Esophagus muscularis mucosa (tissue), 4 donors: Measurements from ENCODE around the gene PACSIN2. TPM values are rescaled to one million over a fixed set of nuclear protein-coding genes. Genes with fewer than 3 reads are reported as not detected.

Experiments
- DNase-seq: peaks from one replicate; pipeline ENCODE4 v3.0.0-alpha.2; 2017; ENCODE audit errors: extremely low spot score
- H3K27ac ChIP-seq, 4 donors: fragments of 200-600 bp; sonication (generic); replicated peaks in 1 of 4; 1 replicate in 3 of 4; 2 replicates in 1 of 4; pipeline ENCODE4 v1.5.1; 2016 to 2019; ENCODE audit warnings: mild to moderate bottlenecking in 1 of 4
- H3K27me3 ChIP-seq, 4 donors: fragments of 200-600 bp; sonication (generic); one replicate each; pipeline versions ENCODE4 v1.5.1 to v1.6.0; 2016 to 2019
- H3K36me3 ChIP-seq, 4 donors: fragments of 200-600 bp; sonication (generic); one replicate each; pipeline ENCODE4 v1.5.1; 2016 to 2019
- H3K4me1 ChIP-seq, 4 donors: fragments of 200-600 bp; sonication (generic); one replicate each; pipeline ENCODE4 v1.5.1; 2016 to 2019
- H3K4me3 ChIP-seq, 4 donors: fragments of 200-600 bp; sonication (generic); 1 replicate in 2 of 4; 2 replicates in 2 of 4; pipeline ENCODE4 v1.5.1; 2016 to 2019; ENCODE audit warnings: mild to moderate bottlenecking in 4 of 4, moderate library complexity in 1 of 4
- H3K9me3 ChIP-seq, 4 donors: fragments of 200-600 bp; sonication (generic); 1 replicate in 3 of 4; 2 replicates in 1 of 4; pipeline ENCODE4 v1.5.1; 2016 to 2019
- CTCF ChIP-seq, 3 experiments: fragments of 200-600 bp in 2 of 3; fragments of 450-650 bp in 1 of 3; sonication (generic) in 2 of 3; IDR thresholded peaks; one replicate each; pipeline ENCODE4 v1.5.1; 2017 to 2019; ENCODE audit warnings: antibody characterized with exemption in 3 of 3, mild to moderate bottlenecking in 2 of 3, moderate library complexity in 1 of 3
- EP300 ChIP-seq: sonication (generic); formaldehyde crosslinking; IDR thresholded peaks from one replicate; pipeline ENCODE4 v1.6.1; 2017; ENCODE audit warnings: antibody characterized with exemption
- POLR2A ChIP-seq: fragments of 450-650 bp; IDR thresholded peaks from one replicate; pipeline ENCODE4 v1.6.1; 2017; ENCODE audit warnings: antibody characterized with exemption, moderate library complexity, mild to moderate bottlenecking, low read depth
- POLR2AphosphoS5 ChIP-seq, 2 donors: sonication (generic); formaldehyde crosslinking; IDR thresholded peaks; one replicate each; pipeline ENCODE4 v1.6.1; 2017; ENCODE audit warnings: antibody characterized with exemption in 2 of 2
- WGBS: methylation state at CpG from one replicate; pipeline ENCODE4 v1.1.5; 2018; 5-methylcytosine and 5-hydroxymethylcytosine counted together
- intact Hi-C: fragments of 100-400 bp; cut with DNase I; formaldehyde crosslinking; loops from one replicate; pipeline ENCODE4 v1.15.1; 2023
- total RNA-seq, 4 donors: library from RNA; depleted of rRNA; stranded (reverse); fragments of >200 nt; gene quantifications; one replicate each; pipeline versions ENCODE4 v1.1.0 to v1.2.1, GENCODE V29; 2016

Gene PACSIN2
- total RNA-seq, 4 donors from 2014 or later = 91.1 to 147 (median 116) TPM

- Histone ChIP-seq H3K4me3 (no peak overlapping the region), H3K36me3 (peaks cover 7 to 22% (median 17%) of the 10 kb centered on the region in 4 donors), H3K27ac (no peak overlapping the region), H3K9me3 (no peaks in the 10 kb centered on the region), H3K4me1 (peaks cover 12 to 26% (median 23%) of the 10 kb centered on the region in 4 donors), H3K27me3 (no peaks in the 10 kb centered on the region)
- no peak for DNase-seq
- WGBS = 92% methylated on average over 6 of the region's 7 CpGs
- no peak for TF ChIP-seq EP300
- no peak for TF ChIP-seq CTCF (IDR thresholded peaks at IDR 0.05)
- intact Hi-C loops = loop anchor here (5.0 kb wide), 1 partner anchor 166 kb away; no protein-coding TSS in a partner anchor
Observed at GRCh38 chr22:42866100-42866499, 148.8 kb downstream of the PACSIN2 start.

- TF ChIP-seq POLR2A (no peak), POLR2AphosphoS5 (IDR thresholded peaks at IDR 0.05) (no peak), EP300 (no peak), CTCF (IDR thresholded peaks at IDR 0.05) (no peak)
- WGBS = 90% methylated on average over 8 of the region's 8 CpGs
- no peak overlapping the region for H3K4me3 ChIP-seq
- no peak for DNase-seq
- no peaks in the 10 kb centered on the region for H3K9me3 ChIP-seq
- peaks cover 1 to 16% (median 11%) of the 10 kb centered on the region in 4 donors for H3K36me3 ChIP-seq
- no peaks in the 10 kb centered on the region for H3K27me3 ChIP-seq
- intact Hi-C loops = loop anchor here (5.0 kb wide), 1 partner anchor 167 kb away; no protein-coding TSS in a partner anchor
- H3K27ac ChIP-seq = no peak overlapping the region
- peaks cover 12 to 29% (median 25%) of the 10 kb centered on the region in 4 donors for H3K4me1 ChIP-seq
Observed at GRCh38 chr22:42865536-42865935, 149.4 kb downstream of the PACSIN2 start.

- peaks cover 3 to 18% (median 15%) of the 10 kb centered on the region in 4 donors for H3K4me1 ChIP-seq
- intact Hi-C loops = no loop called here
- 72% methylated on average over 4 of the region's 4 CpGs for WGBS
Observed at GRCh38 chr22:42863349-42863961, 151.5 kb downstream of the PACSIN2 start.

GRCh38 chr22:42862045-42862734 lies 152.8 kb downstream of the PACSIN2 start:
- no peaks in the 10 kb centered on the region for H3K27me3 ChIP-seq
- no peak for TF ChIP-seq EP300
- TF ChIP-seq POLR2A = no peak
- no peaks in the 10 kb centered on the region for H3K36me3 ChIP-seq
- no peak for DNase-seq
- 95% methylated on average over 7 of the region's 7 CpGs for WGBS
- no peak overlapping the region for H3K4me3 ChIP-seq
- H3K27ac ChIP-seq = no peak overlapping the region
- H3K4me1 ChIP-seq = peaks cover 0 to 18% (median 15%) of the 10 kb centered on the region in 4 donors
- no peaks in the 10 kb centered on the region for H3K9me3 ChIP-seq
- intact Hi-C loops = no loop called here

More at GRCh38 chr22:42863349-42863961, 151.5 kb downstream of the PACSIN2 start:
- no peak for DNase-seq
- Histone ChIP-seq H3K27me3 (no peaks in the 10 kb centered on the region), H3K9me3 (no peaks in the 10 kb centered on the region), H3K27ac (no peak overlapping the region), H3K36me3 (no peaks in the 10 kb centered on the region), H3K4me3 (no peak overlapping the region)
- TF ChIP-seq POLR2AphosphoS5 (IDR thresholded peaks at IDR 0.05) = no peak
- TF ChIP-seq POLR2A = no peak
- TF ChIP-seq CTCF (IDR thresholded peaks at IDR 0.05) = no peak
- TF ChIP-seq EP300 = no peak

- TF ChIP-seq POLR2A (no peak), CTCF (IDR thresholded peaks at IDR 0.05) (no peak), POLR2AphosphoS5 (IDR thresholded peaks at IDR 0.05) (no peak), EP300 (no peak)
- Histone ChIP-seq H3K4me1 (peaks cover 0 to 20% (median 16%) of the 10 kb centered on the region in 4 donors), H3K9me3 (no peaks in the 10 kb centered on the region), H3K27me3 (no peaks in the 10 kb centered on the region), H3K4me3 (no peak overlapping the region), H3K27ac (no peak overlapping the region), H3K36me3 (no peaks in the 10 kb centered on the region)
- intact Hi-C loops = no loop called here
- DNase-seq = no peak
- WGBS = 66% methylated on average over 4 of the region's 4 CpGs
Observed at GRCh38 chr22:42860968-42861367, 154.0 kb downstream of the PACSIN2 start.
